Measurements from ENCODE around the gene ATP11A. TPM values are rescaled to one million over a fixed set of nuclear protein-coding genes. Genes with fewer than 3 reads are reported as not detected.
A peak's percentile ranks its signal among the peaks of the same experiment; 100 is the strongest.

The ATP11A gene
- total RNA-seq, 6 experiments from 2014 or later: 24.3 to 57.4 (median 33.1) TPM

- intact Hi-C loops (cut with DNase I): no loop called here
- Histone ChIP-seq H3K4me3 (no peak overlapping the region), H3K27me3 (no peaks in the 10 kb centered on the region), H3K27ac (no peak overlapping the region), H3K36me3 (peaks cover 0 to 21% (median 5%) of the 10 kb centered on the region in 4 donors), H3K9me3 (no peaks in the 10 kb centered on the region), H3K4me1 (no peaks in the 10 kb centered on the region)
- DNase-seq (no peak), ATAC-seq (peak; percentile 44 to 65 (median 59))
- TF ChIP-seq POLR2A (IDR thresholded peaks at IDR 0.05) (no peak), CTCF (IDR thresholded peaks at IDR 0.05) (no peak)
- 86% methylated on average over 13 of the region's 17 CpGs for WGBS (ENCODE audit: insufficient coverage, low coverage, low lambda C conversion rate, missing lambda C conversion rate)
Observed at GRCh38 chr13:112812306-112813055, 122.6 kb downstream of the ATP11A start.

DNA sequence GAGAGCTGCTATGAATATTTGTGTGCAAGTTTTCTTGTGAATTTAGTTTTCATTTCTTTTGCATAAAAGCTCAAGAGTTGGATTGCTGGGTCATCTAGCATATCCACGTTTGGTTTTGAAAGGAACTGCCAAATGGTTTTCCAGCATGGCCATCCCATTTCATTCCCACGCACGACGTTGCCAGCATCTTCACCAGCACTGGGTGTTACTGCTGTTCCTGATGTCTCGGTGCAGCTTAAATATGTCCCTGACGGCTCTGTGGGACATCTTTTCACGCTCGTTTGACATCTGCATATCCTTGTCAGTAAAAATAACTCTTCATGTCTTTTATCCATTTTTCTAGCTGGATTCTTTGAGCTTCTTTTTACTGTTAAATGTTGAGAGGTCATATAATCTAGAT lies 123.7 kb downstream of the ATP11A start:
- no peak for DNase-seq

DNA sequence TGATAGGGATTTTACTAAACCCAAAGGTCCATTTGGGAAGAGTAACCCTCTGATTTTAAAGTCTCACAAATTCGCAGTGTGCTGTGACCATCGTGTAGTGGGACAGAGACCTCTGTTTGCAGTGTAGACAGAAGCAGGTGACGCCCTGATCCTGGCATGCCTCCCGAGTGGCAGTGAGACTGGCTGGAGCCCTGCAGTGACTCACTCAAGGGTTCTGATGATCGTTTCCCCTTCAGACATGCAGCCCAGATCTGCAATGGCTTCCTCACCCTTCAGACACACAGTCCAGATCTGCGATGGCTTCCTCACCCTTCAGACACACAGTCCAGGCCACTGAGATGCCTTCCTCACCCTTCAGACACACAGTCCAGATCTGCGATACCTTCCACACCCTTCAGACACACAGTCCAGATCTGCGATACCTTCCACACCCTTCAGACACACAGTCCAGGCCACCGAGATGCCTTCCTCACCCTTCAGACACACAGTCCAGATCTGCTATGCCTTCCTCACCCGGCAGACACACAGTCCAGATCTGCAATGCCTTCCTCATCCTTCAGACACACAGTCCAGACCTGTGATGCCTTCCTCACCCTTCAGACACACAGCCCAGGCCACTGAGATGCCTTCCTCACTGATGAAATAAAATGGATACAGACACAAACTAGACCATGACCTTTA lies 125.2 kb downstream of the ATP11A start:
- no peaks in the 10 kb centered on the region for H3K27me3 ChIP-seq
- ATAC-seq: no peak
- H3K36me3 ChIP-seq: peaks cover 0 to 32% (median 8%) of the 10 kb centered on the region in 4 donors
- no peaks in the 10 kb centered on the region for H3K4me1 ChIP-seq
- intact Hi-C loops (cut with DNase I): no loop called here
- WGBS (ENCODE audit: insufficient coverage, low coverage, low lambda C conversion rate, missing lambda C conversion rate): 91% methylated on average over 7 of the region's 10 CpGs
- TF ChIP-seq POLR2A (IDR thresholded peaks at IDR 0.05) (no peak), CTCF (IDR thresholded peaks at IDR 0.05) (no peak)
- H3K4me3 ChIP-seq: no peak overlapping the region
- DNase-seq: no peak
- no peaks in the 10 kb centered on the region for H3K9me3 ChIP-seq
- no peak overlapping the region for H3K27ac ChIP-seq

More for the DNA sequence above, 123.7 kb downstream of the ATP11A start:
- ATAC-seq: no peak
- no peak overlapping the region for H3K27ac ChIP-seq
- WGBS (ENCODE audit: insufficient coverage, low coverage, low lambda C conversion rate, missing lambda C conversion rate): 84% methylated on average over 8 of the region's 8 CpGs
- no peak overlapping the region for H3K4me3 ChIP-seq
- intact Hi-C loops (cut with DNase I): no loop called here
- H3K27me3 ChIP-seq: no peaks in the 10 kb centered on the region
- no peaks in the 10 kb centered on the region for H3K9me3 ChIP-seq
- H3K36me3 ChIP-seq: peaks cover 0 to 22% (median 6%) of the 10 kb centered on the region in 4 donors
- H3K4me1 ChIP-seq: no peaks in the 10 kb centered on the region
- TF ChIP-seq POLR2A (IDR thresholded peaks at IDR 0.05) (no peak), CTCF (IDR thresholded peaks at IDR 0.05) (no peak)

DNA sequence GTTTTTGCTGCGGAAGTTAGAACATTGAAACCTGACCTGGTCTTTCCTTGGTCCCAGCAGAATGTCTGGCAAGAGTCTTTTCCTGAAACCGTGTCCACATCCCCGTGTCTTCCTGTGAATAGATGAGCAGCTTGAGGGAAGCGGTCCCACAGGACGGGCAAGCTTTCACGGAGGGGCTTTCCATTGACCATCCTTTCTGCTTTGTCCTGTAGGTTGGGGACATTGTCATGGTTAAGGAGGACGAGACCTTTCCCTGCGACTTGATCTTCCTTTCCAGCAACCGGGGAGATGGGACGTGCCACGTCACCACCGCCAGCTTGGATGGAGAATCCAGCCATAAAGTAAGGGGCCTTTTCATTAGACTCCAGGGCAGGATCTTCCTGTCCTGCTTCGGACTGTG lies 126.0 kb downstream of the ATP11A start:
- ATAC-seq (no peak), DNase-seq (no peak)
- 92% methylated on average over 2 of the region's 13 CpGs for WGBS (ENCODE audit: insufficient coverage, low coverage, low lambda C conversion rate, missing lambda C conversion rate)
- intact Hi-C loops (cut with DNase I): no loop called here
- TF ChIP-seq POLR2A (IDR thresholded peaks at IDR 0.05) (no peak), CTCF (IDR thresholded peaks at IDR 0.05) (no peak)
- H3K27ac ChIP-seq: no peak overlapping the region
- no peaks in the 10 kb centered on the region for H3K27me3 ChIP-seq
- H3K9me3 ChIP-seq: no peaks in the 10 kb centered on the region
- no peaks in the 10 kb centered on the region for H3K4me1 ChIP-seq
- no peak overlapping the region for H3K4me3 ChIP-seq
- H3K36me3 ChIP-seq: peaks cover 0 to 36% (median 10%) of the 10 kb centered on the region in 4 donors
